HG03095 (cell line): ENCODE results near the gene GRM3.

ENCODE experiments used
- ATAC-seq: cut with Tn5 transposase; IDR thresholded peaks from one replicate; pipeline ENCODE4 v1.9.1; 2021; ENCODE audit warnings: moderate library complexity; ENCODE audit not compliant: unreplicated experiment

The GRM3 gene

GRCh38 chr7:86784765-86785164, 141.1 kb downstream of the GRM3 start:
- no peak for ATAC-seq

- peak; percentile 86 for ATAC-seq
Observed at GRCh38 chr7:86785641-86786040, 141.9 kb downstream of the GRM3 start.

- ATAC-seq, result no peak
Observed at GRCh38 chr7:86786376-86786775, 142.7 kb downstream of the GRM3 start.

- peak; percentile 45 for ATAC-seq
Observed at GRCh38 chr7:86788948-86789347, 145.2 kb downstream of the GRM3 start.

GRCh38 chr7:86790383-86790782, 146.7 kb downstream of the GRM3 start:
- peak; percentile 43 for ATAC-seq

- no peak for ATAC-seq
Observed at GRCh38 chr7:86792260-86792659, 148.6 kb downstream of the GRM3 start.

GRCh38 chr7:86793136-86793535, 149.4 kb downstream of the GRM3 start:
- no peak for ATAC-seq

- peak; percentile 52 for ATAC-seq
Observed at GRCh38 chr7:86814661-86815379, 171.1 kb downstream of the GRM3 start.

GRCh38 chr7:86815556-86815955, 171.8 kb downstream of the GRM3 start:
- no peak for ATAC-seq

GRCh38 chr7:86818903-86819302, 175.2 kb downstream of the GRM3 start:
- no peak for ATAC-seq

GRCh38 chr7:86823769-86824168, 180.1 kb downstream of the GRM3 start:
- no peak for ATAC-seq

- no peak for ATAC-seq
Observed at GRCh38 chr7:86825264-86825663, 181.6 kb downstream of the GRM3 start.

GRCh38 chr7:86826948-86827347, 183.2 kb downstream of the GRM3 start:
- ATAC-seq, result no peak

GRCh38 chr7:86833360-86833759, 189.7 kb downstream of the GRM3 start:
- ATAC-seq, result no peak

- ATAC-seq, result no peak
Observed at GRCh38 chr7:86837235-86837634, 193.5 kb downstream of the GRM3 start.

- peak; percentile 69 for ATAC-seq
Observed at GRCh38 chr7:86844608-86845007, 200.9 kb downstream of the GRM3 start.

- ATAC-seq, result no peak
Observed at GRCh38 chr7:86846494-86847190, 202.9 kb downstream of the GRM3 start.

- no peak for ATAC-seq
Observed at GRCh38 chr7:86848226-86848625, 204.5 kb downstream of the GRM3 start.

- no peak for ATAC-seq
Observed at GRCh38 chr7:86851566-86851965, 207.9 kb downstream of the GRM3 start.

- no peak for ATAC-seq
Observed at GRCh38 chr7:86863452-86863851, 219.7 kb downstream of the GRM3 start.

- no peak for ATAC-seq
Observed at GRCh38 chr7:86867163-86867762, 223.6 kb downstream of the GRM3 start.

- ATAC-seq, result no peak
Observed at GRCh38 chr7:86876146-86876545, 232.4 kb downstream of the GRM3 start.
